HCT116 (cell line): ENCODE results near the gene RNF220. TPM values are rescaled to one million over a fixed set of nuclear protein-coding genes. Genes with fewer than 3 reads are reported as not detected.

Experiments used
- ATAC-seq: fragments of 200-7000 bp; cut with Tn5 transposase; 2 replicates; pipeline ENCODE4 v1.9.1; 2020; ENCODE audit warnings: mild to moderate bottlenecking, moderate library complexity
- BruUV-seq: library from RNA; stranded (reverse); fragments of 400-500 nt; replicated peaks from 2 replicates; lab custom pipeline; 2021; lab: Mats Ljungman, UMichigan
- CTCF ChIA-PET: fragments of 300-600 bp; sonication (Branson Sonifier 250); formaldehyde crosslinking; loops from one replicate; lab custom pipeline; 2021; ENCODE audit warnings: antibody characterized with exemption; lab: Charles Lee
- POLR2A ChIA-PET: fragments of 300-600, 350-600 bp; sonication (Branson Sonifier 250); formaldehyde crosslinking; loops from one replicate; lab custom pipeline; 2021; ENCODE audit warnings: antibody characterized with exemption; lab: Charles Lee
- RAD21 ChIA-PET, 2 experiments: fragments of 300-600 bp; sonication (Branson Sonifier 250); formaldehyde crosslinking; loops; one replicate each; lab custom pipeline; 2023; ENCODE audit warnings: low total read pairs in 2 of 2; ENCODE audit not compliant: uncharacterized antibody in 2 of 2, unreplicated experiment in 2 of 2, low non-redundant PET in 1 of 2; lab: Charles Lee
- DNase-seq: peaks from one replicate; pipeline ENCODE4 v3.0.0-alpha.2; 2010; ENCODE audit warnings: low read depth, low spot score
- H2AFZ ChIP-seq: fragments of 200-600 bp; shearing (Covaris generic), sonication (generic); 2 replicates; pipeline ENCODE4 v1.6.1; 2017; ENCODE audit warnings: low read depth, mixed run types, mixed read lengths, antibody characterized with exemption, low read length; ENCODE audit not compliant: poor library complexity, severe bottlenecking
- H3K27ac ChIP-seq: 2 replicates; pipeline ENCODE4 v1.5.1; 2012; ENCODE audit warnings: low read depth, low read length
- H3K27me3 ChIP-seq: fragments of 200-600 bp; sonication (generic); 2 replicates; pipeline ENCODE4 v1.6.1; 2016; ENCODE audit warnings: mixed run types, low read length, mixed read lengths; ENCODE audit not compliant: insufficient read depth
- H3K36me3 ChIP-seq, 2 experiments: fragments of 200-500 bp in 1 of 2; fragments of 200-600 bp in 1 of 2; sonication (Bioruptor generic) in 1 of 2; sonication (generic) in 1 of 2; 2 replicates each; pipeline versions ENCODE4 v1.5.1 to v1.6.1; 2014 to 2016; ENCODE audit warnings: low read length in 2 of 2, inconsistent platforms in 1 of 2, mixed read lengths in 1 of 2, mixed run types in 1 of 2; ENCODE audit not compliant: insufficient read depth in 2 of 2, control insufficient read depth in 1 of 2
- H3K4me1 ChIP-seq, 2 experiments: fragments of 200-600 bp in 1 of 2; sonication (generic) in 1 of 2; 2 replicates each; pipeline versions ENCODE4 v1.5.1 to v1.6.1; 2012 to 2017; ENCODE audit warnings: low read length in 2 of 2, inconsistent platforms in 1 of 2, mild to moderate bottlenecking in 1 of 2, mixed read lengths in 1 of 2, mixed run types in 1 of 2, moderate library complexity in 1 of 2; ENCODE audit not compliant: insufficient read depth in 2 of 2, control insufficient read depth in 1 of 2
- H3K4me2 ChIP-seq: fragments of 200-600 bp; sonication (generic); 2 replicates; pipeline ENCODE4 v1.6.1; 2017; ENCODE audit warnings: mixed run types, low read length, mixed read lengths
- H3K4me3 ChIP-seq, 2 experiments: fragments of 200-600 bp in 1 of 2; sonication (generic) in 1 of 2; replicated peaks in 1 of 2; 2 replicates each; pipeline ENCODE4 v1.5.1; 2011 to 2016; ENCODE audit warnings: low read length in 2 of 2, control low read depth in 1 of 2, low read depth in 1 of 2, mild to moderate bottlenecking in 1 of 2, mixed read lengths in 1 of 2, mixed run types in 1 of 2
- H3K79me2 ChIP-seq: fragments of 200-600 bp; sonication (generic); 2 replicates; pipeline ENCODE4 v1.6.1; 2017; ENCODE audit warnings: mild to moderate bottlenecking, mixed run types, low read length, moderate library complexity, mixed read lengths; ENCODE audit not compliant: insufficient read depth
- H3K9ac ChIP-seq: fragments of 200-600 bp; sonication (generic); 2 replicates; pipeline ENCODE4 v1.6.1; 2016; ENCODE audit warnings: low read length, mixed read lengths
- H3K9me2 ChIP-seq: fragments of 200-600 bp; sonication (generic), shearing (Covaris generic); 2 replicates; pipeline ENCODE4 v1.6.1; 2017; ENCODE audit warnings: mixed run types, mild to moderate bottlenecking, moderate library complexity; ENCODE audit not compliant: insufficient read depth
- H3K9me3 ChIP-seq, 2 experiments: fragments of 200-500 bp in 1 of 2; fragments of 200-600 bp in 1 of 2; sonication (Bioruptor generic) in 1 of 2; sonication (generic) in 1 of 2; 2 replicates each; pipeline ENCODE4 v1.6.1; 2014 to 2017; ENCODE audit warnings: low read length in 2 of 2, mixed read lengths in 2 of 2, inconsistent platforms in 1 of 2, low read depth in 1 of 2, mild to moderate bottlenecking in 1 of 2, mixed run types in 1 of 2, moderate library complexity in 1 of 2; ENCODE audit not compliant: control insufficient read depth in 1 of 2, insufficient read depth in 1 of 2
- H4K20me1 ChIP-seq: fragments of 200-600 bp; sonication (generic), shearing (Covaris generic); 2 replicates; pipeline ENCODE4 v1.6.1; 2017; ENCODE audit warnings: mixed run types, mild to moderate bottlenecking, moderate library complexity; ENCODE audit not compliant: insufficient read depth
- CEBPB ChIP-seq: IDR thresholded peaks from 2 replicates; pipeline ENCODE4 v1.6.1; 2012; ENCODE audit warnings: low read depth
- EZH2 ChIP-seq: fragments of 200-600 bp; sonication (generic); IDR thresholded peaks from 2 replicates; pipeline ENCODE4 v1.6.1; 2017; ENCODE audit warnings: antibody characterized with exemption, mixed run types
- RAD21 ChIP-seq: IDR thresholded peaks from 2 replicates; pipeline ENCODE4 v1.6.1; 2012; ENCODE audit warnings: low read depth, mild to moderate bottlenecking
- REST ChIP-seq: IDR thresholded peaks from 2 replicates; pipeline ENCODE4 v1.6.1; 2012; ENCODE audit warnings: low read depth
- SRF ChIP-seq: IDR thresholded peaks from 2 replicates; pipeline ENCODE4 v1.6.1; 2012; ENCODE audit warnings: low read depth
- TCF7L2 ChIP-seq: IDR thresholded peaks from 2 replicates; pipeline ENCODE4 v1.7.0; 2011; ENCODE audit warnings: borderline replicate concordance, inconsistent platforms; ENCODE audit not compliant: insufficient read depth, insufficient read length; ENCODE audit errors: extremely low read depth
- YY1 ChIP-seq: IDR thresholded peaks from 2 replicates; pipeline ENCODE4 v1.6.1; 2011; ENCODE audit warnings: low read length, low read depth, moderate library complexity, mild to moderate bottlenecking; ENCODE audit not compliant: insufficient replicate concordance; ENCODE audit errors: extremely low read depth
- ZBTB33 ChIP-seq: IDR thresholded peaks from 2 replicates; pipeline ENCODE4 v1.6.1; 2011; ENCODE audit warnings: mild to moderate bottlenecking, low read length, moderate library complexity; ENCODE audit not compliant: insufficient replicate concordance; ENCODE audit errors: extremely low read depth
- ZNF274 ChIP-seq: fragments of 200-500 bp; sonication (Bioruptor generic); IDR thresholded peaks from 2 replicates; pipeline ENCODE4 v1.6.1; 2014; ENCODE audit warnings: mild to moderate bottlenecking, low read depth, low read length, inconsistent platforms
- intact Hi-C: fragments of 100-400 bp; cut with micrococcal nuclease; formaldehyde crosslinking; loops from 2 replicates; pipeline ENCODE4 v1.10.0; 2022
- total RNA-seq: library from RNA; stranded (reverse); gene quantifications from one replicate; pipeline ENCODE4 v1.2.1, GENCODE V29; 2021; ENCODE audit not compliant: unreplicated experiment

Gene RNF220
- total RNA-seq, 1 experiment from 2014 or later = 84.5 TPM

- no peak for ATAC-seq
- H3K4me3 ChIP-seq = no peak overlapping the region
- no peaks in the 10 kb centered on the region for H3K4me1 ChIP-seq
- H3K4me2 ChIP-seq = no peak overlapping the region
- no peak overlapping the region for H3K27ac ChIP-seq
- H3K79me2 ChIP-seq = no peaks in the 10 kb centered on the region
- H4K20me1 ChIP-seq = no peaks in the 10 kb centered on the region
- ChIA-PET POLR2A (no interaction called here), CTCF (no interaction called here), RAD21 (no interaction called here)
- DNase-seq = no peak
- H3K36me3 ChIP-seq = peaks cover 20 to 25% of the 10 kb centered on the region in 2 experiments; a peak in 3 of 4 replicates
- H3K9me2 ChIP-seq = no peaks in the 10 kb centered on the region
- no peaks in the 10 kb centered on the region for H3K9me3 ChIP-seq
- no peak for TF ChIP-seq ZBTB33
- TF ChIP-seq TCF7L2 = no peak
- TF ChIP-seq CEBPB = no peak
- TF ChIP-seq REST = no peak
- no peak for TF ChIP-seq RAD21
- no peak for TF ChIP-seq EZH2
- TF ChIP-seq SRF = no peak
- no peak for TF ChIP-seq YY1
- no peak for TF ChIP-seq ZNF274
- no TSS peak for BruUV-seq
- H3K9ac ChIP-seq = no peak overlapping the region
- intact Hi-C loops = no loop called here
- H3K27me3 ChIP-seq = no peaks in the 10 kb centered on the region
- H2AFZ ChIP-seq = no peak overlapping the region
Observed at GRCh38 chr1:44644806-44645205, 239.8 kb downstream of the RNF220 start.
